Measurements from ENCODE around the gene ZNF280A.

DNA sequence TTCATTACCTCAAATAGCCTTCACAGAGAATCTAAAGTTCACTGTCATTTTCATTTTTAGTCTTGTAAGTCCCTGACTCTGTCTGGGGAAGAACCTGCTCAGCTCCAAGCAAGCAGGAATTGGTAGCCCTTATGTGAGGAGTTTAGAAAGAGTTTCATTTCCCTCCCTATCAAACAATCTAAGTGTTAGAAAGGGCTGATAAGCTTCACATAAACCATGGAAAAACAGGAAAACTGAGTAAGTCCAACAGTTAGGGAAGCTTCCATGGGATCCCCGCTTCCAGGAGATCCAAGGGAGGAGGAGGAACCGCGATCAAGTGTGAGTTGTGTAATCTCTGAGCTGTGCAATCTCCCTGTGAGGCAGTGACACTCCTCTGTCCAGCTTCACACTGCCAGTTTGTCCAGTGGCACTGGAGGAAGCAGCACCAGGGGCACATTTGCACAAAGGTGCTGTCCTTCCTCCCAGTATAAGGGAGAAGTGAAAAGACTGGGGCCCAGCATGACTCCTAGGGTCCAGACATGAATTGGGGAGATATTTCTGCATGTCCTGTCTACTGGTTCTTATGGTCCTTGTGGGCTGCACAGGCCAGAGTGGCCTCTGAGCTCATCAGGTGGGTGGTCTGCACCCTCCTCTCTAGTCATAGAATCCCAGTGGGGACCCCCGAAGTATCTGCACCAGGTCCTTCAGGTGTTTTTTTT lies 34.7 kb upstream of the ZNF280A start:
- TF ChIP-seq CTCF (IDR thresholded peaks at IDR 0.05) (no peak), NR1H2 (CRISPR knock-in tag; IDR thresholded peaks at IDR 0.05) (no peak), NFE2L1 (CRISPR knock-in tag; IDR thresholded peaks at IDR 0.05) (no peak), ZNF532 (CRISPR knock-in tag; IDR thresholded peaks at IDR 0.05; ENCODE audit: borderline replicate concordance) (no peak), NR2C2 (CRISPR knock-in tag; IDR thresholded peaks at IDR 0.05) (no peak)
- TF ChIP-seq, protein P1, sequence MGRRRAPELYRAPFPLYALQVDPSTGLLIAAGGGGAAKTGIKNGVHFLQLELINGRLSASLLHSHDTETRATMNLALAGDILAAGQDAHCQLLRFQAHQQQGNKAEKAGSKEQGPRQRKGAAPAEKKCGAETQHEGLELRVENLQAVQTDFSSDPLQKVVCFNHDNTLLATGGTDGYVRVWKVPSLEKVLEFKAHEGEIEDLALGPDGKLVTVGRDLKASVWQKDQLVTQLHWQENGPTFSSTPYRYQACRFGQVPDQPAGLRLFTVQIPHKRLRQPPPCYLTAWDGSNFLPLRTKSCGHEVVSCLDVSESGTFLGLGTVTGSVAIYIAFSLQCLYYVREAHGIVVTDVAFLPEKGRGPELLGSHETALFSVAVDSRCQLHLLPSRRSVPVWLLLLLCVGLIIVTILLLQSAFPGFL (CRISPR knock-in tag; IDR thresholded peaks at IDR 0.05; ENCODE audit: borderline replicate concordance): no peak
